Right lung (tissue), 5 donors: ENCODE data around the gene RNF144B. TPM values are rescaled to one million over a fixed set of nuclear protein-coding genes. Genes with fewer than 3 reads are reported as not detected.
"Not testable (repeated sequence)": the region's sequence is repeated elsewhere in the genome, so short reads cannot be mapped to it uniquely, and the experiment has no call there.

Experiments
- DNase-seq, 2 donors: peaks; one replicate each; pipeline ENCODE4 v3.0.0-alpha.2; 2013
- polyA plus RNA-seq, 5 donors: library from polyadenylated mRNA; unstranded; fragments of 120-200 nt; gene quantifications; one replicate each; pipeline versions ENCODE4 v1.2.1 to v1.2.3, GENCODE V29; 2013; ENCODE audit warnings: inconsistent platforms in 1 of 5, low replicate concordance in 1 of 5; ENCODE audit not compliant: insufficient read length in 5 of 5, insufficient read depth in 1 of 5

The RNF144B gene
- polyA plus RNA-seq, 5 donors: 12.0 to 21.7 (median 18.0) TPM

GRCh38 chr6:18405477-18406293 lies 18.5 kb downstream of the RNF144B start:
- no peak for DNase-seq

- no peak for DNase-seq
These were observed 20.0 kb downstream of the RNF144B start for GRCh38 chr6:18406955-18407749.

- not testable (repeated sequence) for DNase-seq
These were observed 22.5 kb downstream of the RNF144B start for GRCh38 chr6:18409602-18410001.

GRCh38 chr6:18410412-18410811 lies 23.3 kb downstream of the RNF144B start:
- no peak for DNase-seq

GRCh38 chr6:18412068-18412467 lies 24.9 kb downstream of the RNF144B start:
- DNase-seq: no peak

GRCh38 chr6:18412644-18413043 lies 25.5 kb downstream of the RNF144B start:
- DNase-seq: no peak

- no peak for DNase-seq
These were observed 26.2 kb downstream of the RNF144B start for GRCh38 chr6:18413381-18413780.

GRCh38 chr6:18414116-18414515 lies 27.0 kb downstream of the RNF144B start:
- no peak for DNase-seq

- DNase-seq: no peak
These were observed 28.1 kb downstream of the RNF144B start for GRCh38 chr6:18415207-18415606.

- no peak for DNase-seq
These were observed 28.7 kb downstream of the RNF144B start for GRCh38 chr6:18415671-18416340.

GRCh38 chr6:18416341-18416679 lies 29.2 kb downstream of the RNF144B start:
- DNase-seq: no peak

- no peak for DNase-seq
These were observed 33.2 kb downstream of the RNF144B start for GRCh38 chr6:18420328-18420727.

GRCh38 chr6:18422136-18422535 lies 35.0 kb downstream of the RNF144B start:
- no peak for DNase-seq

GRCh38 chr6:18423426-18423825 lies 36.3 kb downstream of the RNF144B start:
- DNase-seq: no peak

- DNase-seq: peak; percentile 19 to 21
These were observed 37.1 kb downstream of the RNF144B start for GRCh38 chr6:18424201-18424600.

- no peak for DNase-seq
These were observed 38.1 kb downstream of the RNF144B start for GRCh38 chr6:18425218-18425617.

GRCh38 chr6:18427296-18427695 lies 40.1 kb downstream of the RNF144B start:
- DNase-seq: no peak

GRCh38 chr6:18429655-18430297 lies 42.6 kb downstream of the RNF144B start:
- no peak for DNase-seq

- DNase-seq: peak; percentile 15 to 37
These were observed 44.4 kb downstream of the RNF144B start for GRCh38 chr6:18431581-18431980.

- no peak for DNase-seq
These were observed 45.0 kb downstream of the RNF144B start for GRCh38 chr6:18432180-18432579.

GRCh38 chr6:18432619-18433018 lies 45.5 kb downstream of the RNF144B start:
- DNase-seq: no peak

- DNase-seq: no peak
These were observed 45.9 kb downstream of the RNF144B start for GRCh38 chr6:18433059-18433458.
